ENCODE measurements around the gene RUNX2.

- TF ChIP-seq POLR2A (IDR thresholded peaks at IDR 0.05) = no peak
- no peak for TF ChIP-seq CTCF (IDR thresholded peaks at IDR 0.05)
Measured at GRCh38 chr6:45431317-45432065, 103.4 kb downstream of the RUNX2 start.

Measured in Peyer's patch (tissue), 4 donors.